HG03175 (cell line): ENCODE data around the gene PDE6A.
A peak's percentile ranks its signal among the peaks of the same experiment; 100 is the strongest.
"Not testable (repeated sequence)": the region's sequence is repeated elsewhere in the genome, so short reads cannot be mapped to it uniquely, and the experiment has no call there.

Experiments used
- ATAC-seq: cut with Tn5 transposase; IDR thresholded peaks from one replicate; pipeline ENCODE4 v1.9.1; 2021; ENCODE audit warnings: mild to moderate bottlenecking, moderate library complexity; ENCODE audit not compliant: unreplicated experiment

Gene PDE6A

GRCh38 chr5:149869411-149869821 is 75.2 kb downstream of the PDE6A start:
- no peak for ATAC-seq

GRCh38 chr5:149865746-149866145 is 78.8 kb downstream of the PDE6A start:
- no peak for ATAC-seq

- no peak for ATAC-seq
These were observed 80.8 kb downstream of the PDE6A start for GRCh38 chr5:149863830-149864229.

- no peak for ATAC-seq
These were observed 81.4 kb downstream of the PDE6A start for GRCh38 chr5:149863176-149863575.

GRCh38 chr5:149860801-149861322 is 83.7 kb downstream of the PDE6A start:
- peak; percentile 80 for ATAC-seq

GRCh38 chr5:149859746-149860145 is 84.8 kb downstream of the PDE6A start:
- ATAC-seq: no peak

- not testable (repeated sequence) for ATAC-seq
These were observed 86.1 kb downstream of the PDE6A start for GRCh38 chr5:149858481-149858880.

GRCh38 chr5:149857499-149857898 is 87.1 kb downstream of the PDE6A start:
- no peak for ATAC-seq

- ATAC-seq: no peak
These were observed 89.2 kb downstream of the PDE6A start for GRCh38 chr5:149855366-149855765.

GRCh38 chr5:149854866-149855265 is 89.7 kb downstream of the PDE6A start:
- ATAC-seq: no peak

- no peak for ATAC-seq
These were observed 90.9 kb downstream of the PDE6A start for GRCh38 chr5:149853701-149854100.

GRCh38 chr5:149853331-149853648 is 91.3 kb downstream of the PDE6A start:
- no peak for ATAC-seq

GRCh38 chr5:149852641-149853330 is 91.8 kb downstream of the PDE6A start:
- peak; percentile 81 for ATAC-seq

- no peak for ATAC-seq
These were observed 93.4 kb downstream of the PDE6A start for GRCh38 chr5:149851211-149851610.

GRCh38 chr5:149849966-149850910 is 94.4 kb downstream of the PDE6A start:
- no peak for ATAC-seq

GRCh38 chr5:149849280-149849965 is 95.2 kb downstream of the PDE6A start:
- no peak for ATAC-seq

GRCh38 chr5:149847611-149848010 is 97.0 kb downstream of the PDE6A start:
- ATAC-seq: no peak

GRCh38 chr5:149846021-149846420 is 98.6 kb downstream of the PDE6A start:
- no peak for ATAC-seq

- no peak for ATAC-seq
These were observed 99.0 kb downstream of the PDE6A start for GRCh38 chr5:149845601-149846000.

- no peak for ATAC-seq
These were observed 102.5 kb downstream of the PDE6A start for GRCh38 chr5:149841851-149842793.
